ENCODE measurements around the gene CANX.

CANX gene

DNA sequence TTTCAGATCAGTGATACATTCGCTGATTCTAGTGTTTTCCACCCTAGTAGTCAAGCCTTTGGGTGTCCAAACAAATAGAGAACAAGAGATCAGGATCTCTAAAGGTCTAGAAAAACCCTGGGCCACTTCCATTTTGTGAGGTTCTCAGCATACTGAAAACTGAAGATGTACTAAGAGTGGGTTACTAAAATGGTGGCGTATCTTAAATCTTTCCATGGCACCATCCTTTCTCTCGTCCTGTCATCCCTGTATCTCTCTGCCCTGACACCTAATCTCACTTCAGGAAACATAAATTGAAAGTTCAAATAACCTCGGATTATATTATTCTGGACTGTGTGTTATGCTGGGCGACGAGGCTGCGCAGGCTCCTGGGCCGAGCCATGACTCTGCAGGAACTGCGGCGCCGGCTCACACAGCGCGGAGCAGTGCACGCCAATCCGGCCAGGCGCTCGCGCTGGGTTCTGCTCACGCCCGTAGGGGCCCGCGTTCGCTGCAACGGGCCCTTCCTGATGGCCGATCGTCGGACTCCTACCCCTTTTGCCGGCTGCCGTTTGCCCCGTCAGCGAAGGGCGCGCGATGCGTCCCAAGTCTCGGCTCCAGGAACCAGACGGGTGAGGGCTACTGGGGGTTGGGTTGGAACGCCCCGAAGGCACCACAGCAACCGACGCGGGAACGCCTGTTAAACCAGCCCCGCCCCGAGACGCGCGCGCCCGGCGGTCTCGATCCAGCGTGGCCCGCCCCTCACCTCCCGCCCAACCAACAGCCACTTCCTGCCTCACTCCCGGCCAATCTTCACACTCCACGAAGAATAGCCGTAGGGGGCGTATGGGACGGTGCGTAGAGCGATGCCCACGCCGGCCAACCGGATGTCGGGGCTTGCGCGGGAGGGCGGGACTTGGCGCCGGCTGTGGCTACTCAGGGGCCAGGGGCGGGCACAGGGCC lies 503 bp upstream of the CANX start:
- H3K4me3 ChIP-seq (ENCODE audit: low read length), result peak overlapping the region; percentile 95
- TF ChIP-seq, protein P1, sequence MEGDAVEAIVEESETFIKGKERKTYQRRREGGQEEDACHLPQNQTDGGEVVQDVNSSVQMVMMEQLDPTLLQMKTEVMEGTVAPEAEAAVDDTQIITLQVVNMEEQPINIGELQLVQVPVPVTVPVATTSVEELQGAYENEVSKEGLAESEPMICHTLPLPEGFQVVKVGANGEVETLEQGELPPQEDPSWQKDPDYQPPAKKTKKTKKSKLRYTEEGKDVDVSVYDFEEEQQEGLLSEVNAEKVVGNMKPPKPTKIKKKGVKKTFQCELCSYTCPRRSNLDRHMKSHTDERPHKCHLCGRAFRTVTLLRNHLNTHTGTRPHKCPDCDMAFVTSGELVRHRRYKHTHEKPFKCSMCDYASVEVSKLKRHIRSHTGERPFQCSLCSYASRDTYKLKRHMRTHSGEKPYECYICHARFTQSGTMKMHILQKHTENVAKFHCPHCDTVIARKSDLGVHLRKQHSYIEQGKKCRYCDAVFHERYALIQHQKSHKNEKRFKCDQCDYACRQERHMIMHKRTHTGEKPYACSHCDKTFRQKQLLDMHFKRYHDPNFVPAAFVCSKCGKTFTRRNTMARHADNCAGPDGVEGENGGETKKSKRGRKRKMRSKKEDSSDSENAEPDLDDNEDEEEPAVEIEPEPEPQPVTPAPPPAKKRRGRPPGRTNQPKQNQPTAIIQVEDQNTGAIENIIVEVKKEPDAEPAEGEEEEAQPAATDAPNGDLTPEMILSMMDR (conservative IDR thresholded peaks at IDR 0.05; ENCODE audit: low read length), result no peak
- peak; percentile 99 for DNase-seq (ENCODE audit: low read depth)

DNA sequence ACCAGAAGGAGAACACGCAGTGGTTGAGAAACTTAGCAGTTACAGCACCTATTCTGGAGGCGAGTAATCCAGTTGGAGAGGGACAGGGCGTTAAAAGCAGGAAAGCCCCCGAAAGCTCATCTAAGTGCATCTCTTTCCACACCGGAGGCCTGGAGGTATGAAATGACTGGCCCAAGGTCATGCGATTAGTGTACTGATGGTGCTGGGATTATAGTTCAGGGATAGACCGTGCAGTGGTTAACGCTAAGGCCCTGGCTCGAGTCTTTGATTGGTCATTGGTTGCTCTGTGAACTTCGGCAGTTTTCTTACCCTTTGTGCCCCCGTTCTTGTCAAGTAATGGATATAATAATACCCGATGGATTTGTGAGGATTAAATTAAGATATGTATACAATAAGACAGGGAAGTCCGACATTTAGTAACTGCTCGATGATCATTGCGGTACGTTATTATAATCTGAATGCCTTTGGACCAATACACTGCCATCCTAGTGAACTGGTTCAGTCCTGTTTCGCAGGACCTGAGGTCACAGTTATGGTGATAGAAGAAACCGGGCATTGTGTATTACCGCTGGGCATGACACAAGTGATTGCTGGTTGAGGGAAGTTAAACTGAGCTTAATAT lies 960 bp downstream of the CANX start:
- peak; percentile 40 for DNase-seq (ENCODE audit: low read depth)
- TF ChIP-seq, protein P1 (conservative IDR thresholded peaks at IDR 0.05; ENCODE audit: low read length), result no peak
- H3K4me3 ChIP-seq (ENCODE audit: low read length), result peak overlapping the region; percentile 95

DNA sequence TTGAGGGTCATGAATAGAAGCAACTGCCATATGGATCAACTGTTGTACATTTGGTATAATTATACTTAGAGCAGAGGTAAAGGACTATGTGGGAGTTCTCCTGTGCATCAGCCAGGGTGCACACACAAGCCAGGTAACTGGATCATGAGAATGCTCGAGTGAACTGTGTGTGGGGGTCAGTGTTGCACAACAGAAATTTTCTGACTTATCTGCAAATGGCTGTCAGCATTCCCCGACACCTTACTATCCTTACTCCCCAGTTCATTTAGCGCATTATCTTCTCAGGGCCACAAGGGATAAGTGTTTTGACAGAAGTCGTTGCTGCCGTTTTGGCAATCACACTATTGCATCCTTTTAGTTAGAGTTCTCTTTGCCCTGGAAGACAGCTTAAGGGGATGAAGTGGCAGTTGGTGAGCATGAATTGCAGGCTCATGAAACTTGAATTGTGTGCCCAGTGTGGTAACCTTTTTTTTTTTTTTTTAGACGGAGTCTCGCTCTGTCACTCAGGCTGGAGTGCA lies 1.7 kb downstream of the CANX start:
- peak overlapping the region; percentile 95 for H3K4me3 ChIP-seq (ENCODE audit: low read length)
- DNase-seq (ENCODE audit: low read depth), result no peak
- TF ChIP-seq, protein P1 (conservative IDR thresholded peaks at IDR 0.05; ENCODE audit: low read length), result no peak

DNA sequence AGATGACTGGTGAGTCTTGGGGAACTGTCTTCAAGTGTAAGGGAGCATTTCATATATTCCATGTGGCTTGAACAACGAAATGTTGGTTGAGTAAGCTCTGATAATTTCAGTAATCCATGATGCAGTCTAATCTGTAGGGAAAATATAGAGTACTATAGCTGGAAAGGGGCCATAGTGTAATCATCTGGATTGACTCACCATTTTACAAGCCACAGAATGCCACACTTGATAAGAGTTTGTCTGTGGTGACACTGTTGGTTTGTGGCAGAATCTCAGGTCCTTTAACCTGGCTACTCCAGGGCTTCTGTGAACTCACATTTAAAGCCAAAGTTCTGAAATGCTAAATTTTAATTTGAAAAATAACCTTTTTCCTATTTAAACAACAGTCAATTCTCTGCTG lies 17.5 kb downstream of the CANX start:
- TF ChIP-seq, protein P1 (conservative IDR thresholded peaks at IDR 0.05; ENCODE audit: low read length), result no peak
- no peak for DNase-seq (ENCODE audit: low read depth)
- H3K4me3 ChIP-seq (ENCODE audit: low read length), result no peak overlapping the region

DNA sequence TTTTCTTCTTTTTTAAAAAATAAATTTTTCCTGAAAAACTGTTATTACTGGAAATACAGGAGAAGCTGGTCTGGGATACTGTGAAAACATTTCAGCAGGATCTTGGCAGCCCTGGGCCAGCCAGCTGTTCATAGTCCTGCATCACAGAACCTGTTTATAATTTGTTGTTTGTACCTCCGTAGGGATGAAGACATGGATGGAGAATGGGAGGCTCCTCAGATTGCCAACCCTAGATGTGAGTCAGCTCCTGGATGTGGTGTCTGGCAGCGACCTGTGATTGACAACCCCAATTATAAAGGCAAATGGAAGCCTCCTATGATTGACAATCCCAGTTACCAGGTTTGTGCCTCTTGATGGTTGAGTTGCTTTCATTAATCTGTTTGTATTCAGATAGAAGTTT lies 21.5 kb downstream of the CANX start:
- no peak overlapping the region for H3K4me3 ChIP-seq (ENCODE audit: low read length)
- TF ChIP-seq, protein P1 (conservative IDR thresholded peaks at IDR 0.05; ENCODE audit: low read length), result no peak
- DNase-seq (ENCODE audit: low read depth), result no peak

DNA sequence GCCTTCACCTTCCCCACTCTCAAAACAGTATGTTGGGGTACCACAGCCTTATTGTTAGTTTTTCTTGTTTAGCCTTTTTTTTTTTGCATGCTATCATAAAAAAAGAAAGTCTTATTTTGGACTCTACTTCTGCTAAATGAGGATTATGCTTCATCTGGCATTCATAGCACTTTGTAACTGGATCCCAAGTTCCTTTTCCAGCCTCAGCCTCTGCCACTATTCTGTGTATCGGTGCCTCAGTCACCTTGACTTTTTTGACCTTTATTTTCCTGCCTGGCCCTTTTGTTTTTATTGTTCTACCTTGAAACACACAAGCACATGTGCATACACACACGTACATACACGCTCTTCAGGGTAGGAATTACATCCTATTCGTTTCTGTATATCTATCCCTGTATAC lies 25.4 kb downstream of the CANX start:
- TF ChIP-seq, protein P1 (conservative IDR thresholded peaks at IDR 0.05; ENCODE audit: low read length), result no peak
- H3K4me3 ChIP-seq (ENCODE audit: low read length), result no peak overlapping the region
- DNase-seq (ENCODE audit: low read depth), result no peak

Data from AG10803 (cell line).